ENCODE measurements around the gene NDUFS5. TPM values are rescaled to one million over a fixed set of nuclear protein-coding genes. Genes with fewer than 3 reads are reported as not detected.

Gene NDUFS5
- total RNA-seq, 1 donor from 2014 or later, result 776 TPM

Other genes with a start within 250 kb of the NDUFS5 start
- 24.6 TPM for gene RRAGC, start 166.6 kb upstream of the NDUFS5 start, total RNA-seq
- gene MYCBP, start 153.0 kb upstream of the NDUFS5 start, total RNA-seq, result 16.8 TPM
- gene GJA9, start 144.8 kb upstream of the NDUFS5 start, total RNA-seq, result not detected
- 0.14 TPM for gene RHBDL2, start 84.5 kb upstream of the NDUFS5 start, total RNA-seq
- gene AKIRIN1, start 35.1 kb upstream of the NDUFS5 start, total RNA-seq, result 65.7 TPM
- 217 TPM for gene MACF1, start 178.3 kb downstream of the NDUFS5 start, total RNA-seq